ENCODE data around the gene JAK3.
A peak's percentile ranks its signal among the peaks of the same experiment; 100 is the strongest.

The JAK3 gene

GRCh38 chr19:17846146-17846545, 1.6 kb downstream of the JAK3 start:
- H3K9me3 ChIP-seq (ENCODE audit: insufficient read depth, low read depth, low read length): no peaks in the 10 kb centered on the region
- no peak overlapping the region for H3K4me3 ChIP-seq (ENCODE audit: low read length)
- H3K4me1 ChIP-seq (ENCODE audit: insufficient read depth, low read length): no peaks in the 10 kb centered on the region; the same call in 1 of the 2 replicates
- no peaks in the 10 kb centered on the region for H3K36me3 ChIP-seq (ENCODE audit: insufficient read depth, low read depth, low read length)
- peaks cover 35% of the 10 kb centered on the region for H3K27me3 ChIP-seq (ENCODE audit: insufficient read depth, low read length)
- H3K9ac ChIP-seq (ENCODE audit: low read depth, low read length): no peak overlapping the region
- no peak overlapping the region for H3K27ac ChIP-seq (ENCODE audit: low read length)

GRCh38 chr19:17843908-17844490, 3.8 kb downstream of the JAK3 start:
- Histone ChIP-seq H3K4me1 (ENCODE audit: insufficient read depth, low read length) (no peaks in the 10 kb centered on the region; the same call in 1 of the 2 replicates), H3K36me3 (ENCODE audit: insufficient read depth, low read depth, low read length) (no peaks in the 10 kb centered on the region), H3K27me3 (ENCODE audit: insufficient read depth, low read length) (peaks cover 53% of the 10 kb centered on the region), H3K9ac (ENCODE audit: low read depth, low read length) (no peak overlapping the region), H3K27ac (ENCODE audit: low read length) (no peak overlapping the region), H3K9me3 (ENCODE audit: insufficient read depth, low read depth, low read length) (no peaks in the 10 kb centered on the region), H3K4me3 (ENCODE audit: low read length) (no peak overlapping the region)

GRCh38 chr19:17843292-17843827, 4.4 kb downstream of the JAK3 start:
- H3K9ac ChIP-seq (ENCODE audit: low read depth, low read length): no peak overlapping the region
- no peak overlapping the region for H3K4me3 ChIP-seq (ENCODE audit: low read length)
- peaks cover 49% of the 10 kb centered on the region for H3K27me3 ChIP-seq (ENCODE audit: insufficient read depth, low read length)
- H3K4me1 ChIP-seq (ENCODE audit: insufficient read depth, low read length): no peaks in the 10 kb centered on the region; the same call in 1 of the 2 replicates
- no peaks in the 10 kb centered on the region for H3K36me3 ChIP-seq (ENCODE audit: insufficient read depth, low read depth, low read length)
- no peaks in the 10 kb centered on the region for H3K9me3 ChIP-seq (ENCODE audit: insufficient read depth, low read depth, low read length)
- H3K27ac ChIP-seq (ENCODE audit: low read length): no peak overlapping the region

GRCh38 chr19:17842663-17843291, 5.0 kb downstream of the JAK3 start:
- Histone ChIP-seq H3K9ac (ENCODE audit: low read depth, low read length) (peak overlapping the region; percentile 58; the same call in 1 of the 2 replicates), H3K27ac (ENCODE audit: low read length) (no peak overlapping the region), H3K4me1 (ENCODE audit: insufficient read depth, low read length) (no peaks in the 10 kb centered on the region; the same call in 1 of the 2 replicates), H3K27me3 (ENCODE audit: insufficient read depth, low read length) (peaks cover 43% of the 10 kb centered on the region), H3K4me3 (ENCODE audit: low read length) (peak overlapping the region; percentile 67), H3K36me3 (ENCODE audit: insufficient read depth, low read depth, low read length) (no peaks in the 10 kb centered on the region), H3K9me3 (ENCODE audit: insufficient read depth, low read depth, low read length) (no peaks in the 10 kb centered on the region)

GRCh38 chr19:17841810-17842662, 5.7 kb downstream of the JAK3 start:
- H3K9me3 ChIP-seq (ENCODE audit: insufficient read depth, low read depth, low read length): no peaks in the 10 kb centered on the region
- H3K36me3 ChIP-seq (ENCODE audit: insufficient read depth, low read depth, low read length): no peaks in the 10 kb centered on the region
- peak overlapping the region; percentile 76 for H3K4me3 ChIP-seq (ENCODE audit: low read length)
- no peaks in the 10 kb centered on the region for H3K4me1 ChIP-seq (ENCODE audit: insufficient read depth, low read length)
- peaks cover 42% of the 10 kb centered on the region for H3K27me3 ChIP-seq (ENCODE audit: insufficient read depth, low read length)
- no peak overlapping the region for H3K27ac ChIP-seq (ENCODE audit: low read length)
- H3K9ac ChIP-seq (ENCODE audit: low read depth, low read length): peak overlapping the region; percentile 58; the same call in 1 of the 2 replicates

- H3K27ac ChIP-seq (ENCODE audit: low read length): no peak overlapping the region
- no peaks in the 10 kb centered on the region for H3K9me3 ChIP-seq (ENCODE audit: insufficient read depth, low read depth, low read length)
- peak overlapping the region; percentile 76 for H3K4me3 ChIP-seq (ENCODE audit: low read length)
- H3K4me1 ChIP-seq (ENCODE audit: insufficient read depth, low read length): no peaks in the 10 kb centered on the region
- H3K36me3 ChIP-seq (ENCODE audit: insufficient read depth, low read depth, low read length): no peaks in the 10 kb centered on the region
- no peak overlapping the region; the same call in 1 of the 2 replicates for H3K9ac ChIP-seq (ENCODE audit: low read depth, low read length)
- peaks cover 42% of the 10 kb centered on the region for H3K27me3 ChIP-seq (ENCODE audit: insufficient read depth, low read length)
Observed at GRCh38 chr19:17841371-17841809, 6.4 kb downstream of the JAK3 start.

- H3K4me3 ChIP-seq (ENCODE audit: low read length): no peak overlapping the region
- H3K36me3 ChIP-seq (ENCODE audit: insufficient read depth, low read depth, low read length): no peaks in the 10 kb centered on the region
- no peaks in the 10 kb centered on the region; the same call in 1 of the 2 replicates for H3K4me1 ChIP-seq (ENCODE audit: insufficient read depth, low read length)
- peaks cover 42% of the 10 kb centered on the region for H3K27me3 ChIP-seq (ENCODE audit: insufficient read depth, low read length)
- H3K9me3 ChIP-seq (ENCODE audit: insufficient read depth, low read depth, low read length): no peaks in the 10 kb centered on the region
- H3K9ac ChIP-seq (ENCODE audit: low read depth, low read length): no peak overlapping the region
- no peak overlapping the region for H3K27ac ChIP-seq (ENCODE audit: low read length)
Observed at GRCh38 chr19:17840019-17840418, 7.8 kb downstream of the JAK3 start.

- no peaks in the 10 kb centered on the region; the same call in 1 of the 2 replicates for H3K4me1 ChIP-seq (ENCODE audit: insufficient read depth, low read length)
- H3K36me3 ChIP-seq (ENCODE audit: insufficient read depth, low read depth, low read length): no peaks in the 10 kb centered on the region
- no peak overlapping the region for H3K4me3 ChIP-seq (ENCODE audit: low read length)
- peaks cover 31% of the 10 kb centered on the region for H3K27me3 ChIP-seq (ENCODE audit: insufficient read depth, low read length)
- no peak overlapping the region for H3K9ac ChIP-seq (ENCODE audit: low read depth, low read length)
- no peaks in the 10 kb centered on the region for H3K9me3 ChIP-seq (ENCODE audit: insufficient read depth, low read depth, low read length)
- H3K27ac ChIP-seq (ENCODE audit: low read length): no peak overlapping the region
Observed at GRCh38 chr19:17837972-17838371, 9.8 kb downstream of the JAK3 start.

GRCh38 chr19:17836530-17836929, 11.3 kb downstream of the JAK3 start:
- no peak overlapping the region for H3K4me3 ChIP-seq (ENCODE audit: low read length)
- H3K4me1 ChIP-seq (ENCODE audit: insufficient read depth, low read length): no peaks in the 10 kb centered on the region; the same call in 1 of the 2 replicates
- H3K9me3 ChIP-seq (ENCODE audit: insufficient read depth, low read depth, low read length): no peaks in the 10 kb centered on the region
- peaks cover 27% of the 10 kb centered on the region for H3K27me3 ChIP-seq (ENCODE audit: insufficient read depth, low read length)
- no peaks in the 10 kb centered on the region for H3K36me3 ChIP-seq (ENCODE audit: insufficient read depth, low read depth, low read length)
- no peak overlapping the region for H3K9ac ChIP-seq (ENCODE audit: low read depth, low read length)
- no peak overlapping the region for H3K27ac ChIP-seq (ENCODE audit: low read length)

GRCh38 chr19:17835182-17836006, 12.4 kb downstream of the JAK3 start:
- Histone ChIP-seq H3K36me3 (ENCODE audit: insufficient read depth, low read depth, low read length) (no peaks in the 10 kb centered on the region), H3K27me3 (ENCODE audit: insufficient read depth, low read length) (peaks cover 20% of the 10 kb centered on the region), H3K9ac (ENCODE audit: low read depth, low read length) (no peak overlapping the region), H3K4me1 (ENCODE audit: insufficient read depth, low read length) (no peaks in the 10 kb centered on the region; the same call in 1 of the 2 replicates), H3K4me3 (ENCODE audit: low read length) (no peak overlapping the region), H3K27ac (ENCODE audit: low read length) (no peak overlapping the region), H3K9me3 (ENCODE audit: insufficient read depth, low read depth, low read length) (no peaks in the 10 kb centered on the region)

All from iPS-20b (cell line).